ENCODE results near the gene MRPS24. TPM values are rescaled to one million over a fixed set of nuclear protein-coding genes. Genes with fewer than 3 reads are reported as not detected.

MRPS24 gene
- polyA plus RNA-seq, 3 donors = 63.4 to 92.1 (median 69.7) TPM

GRCh38 chr7:43877968-43878864 is 8.9 kb upstream of the MRPS24 start:
- no peak for DNase-seq (ENCODE audit: low read depth in 3 of 3, low spot score in 2 of 3)

- DNase-seq (ENCODE audit: low read depth in 3 of 3, low spot score in 2 of 3) = no peak
These were observed 7.8 kb upstream of the MRPS24 start for GRCh38 chr7:43876976-43877745.

DNA sequence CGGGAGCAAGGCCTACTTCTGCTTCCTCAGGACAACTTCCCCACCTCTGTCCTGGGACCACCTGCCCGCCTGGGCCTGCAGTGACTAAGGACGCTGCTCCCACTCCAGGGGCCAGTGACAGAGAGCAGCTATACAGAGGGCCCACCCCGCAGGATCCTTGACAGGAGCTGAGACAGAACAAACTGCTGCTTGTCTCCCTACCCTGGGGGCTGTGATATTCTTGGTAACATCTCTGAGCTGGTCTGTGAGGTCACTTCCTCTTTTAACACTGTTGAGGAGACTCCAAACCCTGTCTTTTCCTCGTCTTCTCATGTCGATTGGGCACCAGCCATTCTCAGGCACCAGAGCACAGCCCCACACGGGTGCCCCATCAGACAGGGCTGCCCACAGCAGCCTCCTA is 6.9 kb upstream of the MRPS24 start:
- DNase-seq (ENCODE audit: low read depth in 3 of 3, low spot score in 2 of 3) = no peak

DNA sequence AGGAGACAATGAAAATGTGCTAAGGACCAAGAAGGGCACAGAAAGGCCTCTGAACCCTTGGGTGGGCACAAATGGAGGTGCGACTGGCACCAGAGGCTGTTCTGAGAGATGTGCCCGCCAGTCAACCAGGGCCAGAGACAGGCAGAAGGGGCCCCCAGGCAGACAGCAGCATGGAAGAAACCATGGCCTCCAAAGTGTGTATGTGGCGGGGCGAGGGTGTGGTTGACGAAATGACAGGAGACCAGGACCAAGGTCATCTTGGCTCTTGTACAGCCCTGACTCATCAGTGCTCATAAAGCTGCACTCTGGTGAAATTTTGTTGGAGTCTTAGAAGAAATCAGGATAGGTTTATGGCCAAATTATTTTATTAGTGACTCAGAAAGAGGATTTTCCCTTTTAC is 4.0 kb upstream of the MRPS24 start:
- DNase-seq (ENCODE audit: low read depth in 3 of 3, low spot score in 2 of 3) = no peak

DNA sequence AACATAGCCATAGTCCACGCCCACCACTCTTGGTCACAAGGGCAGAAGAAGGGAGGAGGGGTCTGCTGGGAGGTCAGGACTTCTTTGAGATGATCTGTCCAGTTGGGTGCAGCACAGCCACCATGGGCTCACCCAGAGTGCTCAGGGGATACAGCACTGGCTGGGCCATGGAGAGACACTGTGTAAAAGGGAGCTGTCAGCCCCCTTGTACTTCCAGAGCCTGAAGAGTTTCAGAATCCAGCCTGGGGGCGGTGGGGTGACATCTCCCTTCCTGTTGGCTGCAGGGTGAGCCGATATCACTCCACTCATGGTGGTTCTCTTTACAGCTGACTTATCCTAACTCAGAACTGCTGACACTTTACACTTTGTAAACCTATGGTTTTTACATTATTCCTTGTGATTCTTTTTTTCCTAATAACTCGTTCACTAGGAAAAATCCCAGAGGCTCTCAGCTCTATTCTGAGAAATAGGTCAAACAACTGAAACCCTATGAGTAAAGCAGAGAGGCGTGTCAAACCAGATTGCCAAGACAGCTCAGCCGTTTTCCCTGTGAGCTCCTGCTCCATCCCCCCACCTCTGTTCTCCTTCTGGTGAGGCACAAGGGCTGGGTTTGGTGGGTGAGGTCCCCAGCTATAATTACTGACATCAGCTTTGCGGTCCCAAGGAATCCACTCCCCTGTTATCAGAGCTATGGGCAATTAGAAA is 3.2 kb upstream of the MRPS24 start:
- DNase-seq (ENCODE audit: low read depth in 3 of 3, low spot score in 2 of 3) = no peak

GRCh38 chr7:43871064-43871463 is 1.7 kb upstream of the MRPS24 start:
- no peak for DNase-seq (ENCODE audit: low read depth in 3 of 3, low spot score in 2 of 3)

DNA sequence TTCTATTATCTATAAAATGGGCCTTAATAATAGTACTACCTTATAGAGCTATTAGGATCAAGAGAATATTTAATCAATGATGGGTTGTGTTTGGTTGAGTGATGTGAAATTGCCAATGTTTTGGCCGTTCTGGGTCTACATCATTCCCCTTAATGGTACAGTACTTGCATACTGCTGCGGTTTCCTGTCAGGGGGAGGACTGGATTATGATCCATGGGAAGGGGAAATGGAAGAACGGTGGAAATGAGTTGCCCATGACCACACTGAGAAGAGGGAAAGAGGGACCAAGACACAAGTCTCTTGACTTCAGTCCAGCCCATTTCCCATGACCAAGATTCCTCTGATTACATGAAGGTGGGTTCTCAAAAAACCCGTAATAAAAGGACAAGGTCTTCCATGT is 999 bp upstream of the MRPS24 start:
- no peak for DNase-seq (ENCODE audit: low read depth in 3 of 3, low spot score in 2 of 3)

GRCh38 chr7:43869867-43870240 is 537 bp upstream of the MRPS24 start:
- DNase-seq (ENCODE audit: low read depth in 3 of 3, low spot score in 2 of 3) = no peak

GRCh38 chr7:43868681-43869005 is 674 bp downstream of the MRPS24 start:
- DNase-seq (ENCODE audit: low read depth in 3 of 3, low spot score in 2 of 3) = no peak

DNA sequence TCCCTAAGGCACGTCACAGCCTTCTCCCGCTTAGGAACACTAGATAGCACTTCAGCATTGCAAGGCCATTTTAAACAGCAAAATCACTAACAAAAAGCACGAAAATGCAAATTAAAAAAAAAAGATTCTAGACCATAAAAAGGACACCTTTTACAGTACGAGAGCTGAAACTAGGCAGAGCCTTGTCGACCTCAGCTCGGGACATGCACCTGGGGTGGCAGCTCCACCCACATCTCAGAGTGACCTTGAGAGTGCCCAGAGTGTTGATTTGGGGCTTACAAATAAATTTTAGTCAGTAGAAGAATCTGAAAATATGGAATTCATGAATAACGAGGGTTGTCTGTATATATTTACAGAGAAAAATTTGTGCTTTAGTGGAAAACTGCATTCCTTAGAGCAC is 1.1 kb downstream of the MRPS24 start:
- no peak for DNase-seq (ENCODE audit: low read depth in 3 of 3, low spot score in 2 of 3)

DNA sequence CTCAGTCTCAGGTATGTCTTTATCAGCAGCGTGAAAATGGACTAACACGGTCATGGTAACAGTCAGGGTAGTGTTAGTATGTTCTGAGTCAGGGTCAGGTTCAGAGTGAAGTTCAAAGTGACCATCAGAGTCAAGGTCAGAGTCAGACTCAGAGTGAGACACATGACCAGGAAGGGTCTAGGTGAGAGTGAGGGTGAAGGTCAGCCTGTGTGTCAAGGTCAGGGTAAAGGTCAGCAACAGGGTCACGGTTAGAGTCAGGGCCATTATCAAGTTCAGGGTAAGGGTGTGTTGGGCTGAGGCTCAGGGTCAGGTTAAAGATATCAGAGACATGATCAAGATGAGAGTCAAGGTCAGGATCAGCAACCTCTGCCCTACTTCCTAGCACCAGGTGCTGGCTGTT is 4.0 kb downstream of the MRPS24 start:
- DNase-seq (ENCODE audit: low read depth in 3 of 3, low spot score in 2 of 3) = no peak

DNA sequence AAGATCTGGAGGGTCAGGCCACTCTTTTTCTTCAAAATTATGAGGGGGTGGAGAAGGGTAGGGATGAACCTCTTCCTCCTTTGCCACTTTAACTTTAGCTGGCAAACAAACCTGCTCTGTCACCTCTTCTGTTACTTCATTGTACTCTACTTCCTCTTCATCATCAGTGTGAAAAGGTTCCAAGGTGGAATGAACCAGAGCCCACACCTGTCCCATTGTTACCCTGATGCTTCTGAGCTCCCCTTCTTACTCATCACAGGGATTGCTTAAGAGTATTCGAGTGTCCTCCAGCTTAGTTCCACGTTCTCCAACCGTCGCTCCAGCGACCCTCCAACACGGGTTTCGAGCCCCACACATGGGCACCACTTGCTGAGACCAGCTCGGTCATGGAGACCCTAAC is 5.2 kb downstream of the MRPS24 start:
- no peak for DNase-seq (ENCODE audit: low read depth in 3 of 3, low spot score in 2 of 3)

- DNase-seq (ENCODE audit: low read depth in 3 of 3, low spot score in 2 of 3) = no peak
These were observed 12.3 kb downstream of the MRPS24 start for GRCh38 chr7:43856996-43857395.

DNA sequence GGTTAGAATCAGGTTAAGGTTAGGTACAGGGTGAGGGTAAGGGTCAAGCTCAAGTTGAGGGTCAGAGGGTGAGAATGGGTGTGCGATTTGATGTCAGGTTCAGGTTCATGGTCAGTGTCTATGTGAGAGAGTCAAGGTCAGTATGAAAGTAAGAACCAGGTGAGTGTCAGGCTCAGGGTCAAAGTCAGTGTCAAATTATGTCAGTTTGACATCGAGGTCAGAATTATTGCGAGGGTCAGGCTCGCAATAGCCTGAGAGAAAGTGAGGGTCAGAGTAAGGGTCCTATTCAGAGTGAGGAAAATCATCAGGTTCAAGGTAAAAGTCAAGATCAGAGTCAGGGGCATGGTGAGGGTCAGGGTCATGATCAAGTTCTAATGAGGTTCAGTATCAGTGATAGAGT is 13.0 kb downstream of the MRPS24 start:
- DNase-seq (ENCODE audit: low read depth in 3 of 3, low spot score in 2 of 3) = no peak

- no peak for DNase-seq (ENCODE audit: low read depth in 3 of 3, low spot score in 2 of 3)
These were observed 14.1 kb downstream of the MRPS24 start for GRCh38 chr7:43855176-43855575.

DNA sequence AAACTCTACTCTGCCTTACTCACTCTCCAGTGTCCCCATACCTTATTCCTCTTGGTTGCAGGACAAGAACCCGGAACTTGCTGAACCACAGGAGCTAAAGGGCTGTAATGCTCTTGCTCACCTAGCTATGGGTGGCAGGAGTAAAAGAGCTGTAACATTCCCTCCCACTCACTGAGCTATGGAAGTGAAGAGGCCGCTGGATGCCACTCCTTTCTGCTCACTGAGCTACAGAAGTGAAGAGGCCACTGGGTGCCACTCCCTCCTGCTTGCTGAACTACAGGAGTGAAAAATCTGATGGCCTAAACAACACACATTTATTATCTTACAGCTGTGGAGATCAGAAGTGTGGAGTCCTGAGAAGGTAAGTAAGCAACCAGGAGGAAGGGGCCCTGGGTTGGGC is 17.5 kb downstream of the MRPS24 start:
- DNase-seq (ENCODE audit: low read depth in 3 of 3, low spot score in 2 of 3) = no peak

DNA sequence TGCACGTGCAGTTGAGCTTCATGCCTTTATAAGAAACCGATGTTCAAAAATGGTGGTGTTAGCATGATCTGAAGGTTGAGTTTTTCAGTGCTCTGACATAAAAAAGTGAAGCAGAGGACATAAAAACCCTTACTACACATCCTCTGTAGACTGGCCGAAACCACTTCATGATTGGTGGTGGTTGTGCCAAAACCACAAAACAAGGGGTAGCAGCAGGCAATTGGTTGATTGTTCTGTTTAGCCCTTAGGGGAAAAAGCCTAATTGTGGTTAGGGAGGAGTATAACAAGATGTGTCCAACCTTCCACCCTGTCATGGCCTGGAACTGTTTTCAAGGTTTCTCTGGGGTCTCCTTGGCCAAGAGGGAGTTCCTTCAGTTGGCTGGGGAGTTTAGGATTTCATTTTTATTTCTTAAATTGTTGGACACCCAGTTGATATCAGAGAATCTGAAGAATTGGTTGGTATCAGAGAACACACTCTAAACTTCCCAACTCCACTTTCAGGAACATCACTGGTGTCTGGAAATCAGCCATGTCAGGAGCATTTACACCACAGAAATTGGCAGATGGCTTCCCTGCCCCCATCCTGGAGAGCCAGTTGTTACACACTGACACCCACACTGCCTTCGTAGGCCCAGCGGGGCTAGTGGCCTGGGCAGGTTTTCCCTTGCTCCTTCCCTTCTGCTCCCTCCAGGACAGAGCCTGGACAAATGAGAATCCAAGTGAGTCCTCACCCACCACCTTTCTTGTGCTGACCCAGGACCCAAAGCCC is 18.8 kb downstream of the MRPS24 start:
- DNase-seq (ENCODE audit: low read depth in 3 of 3, low spot score in 2 of 3) = no peak

- DNase-seq (ENCODE audit: low read depth in 3 of 3, low spot score in 2 of 3) = no peak
These were observed 20.3 kb downstream of the MRPS24 start for GRCh38 chr7:43849047-43849446.

DNA sequence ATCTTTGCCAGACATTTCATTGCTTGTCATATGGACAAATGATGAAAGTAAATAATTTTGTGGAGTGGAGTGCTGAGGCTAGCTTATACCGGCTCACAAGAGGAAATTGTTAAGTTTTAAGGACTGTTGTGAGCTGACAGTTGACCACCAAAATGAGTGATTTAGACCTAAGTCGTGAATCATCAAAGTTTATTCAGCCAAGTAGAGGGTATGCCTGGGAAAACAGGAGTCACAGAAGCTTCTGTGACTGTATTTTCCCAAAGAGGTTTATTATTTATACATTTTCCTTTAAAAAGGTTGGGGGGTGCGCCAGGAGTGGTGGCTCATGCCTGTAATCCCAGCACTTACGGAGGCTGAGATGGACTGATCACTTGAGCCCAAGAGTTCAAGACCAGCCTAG is 21.8 kb downstream of the MRPS24 start:
- DNase-seq (ENCODE audit: low read depth in 3 of 3, low spot score in 2 of 3) = no peak

DNA sequence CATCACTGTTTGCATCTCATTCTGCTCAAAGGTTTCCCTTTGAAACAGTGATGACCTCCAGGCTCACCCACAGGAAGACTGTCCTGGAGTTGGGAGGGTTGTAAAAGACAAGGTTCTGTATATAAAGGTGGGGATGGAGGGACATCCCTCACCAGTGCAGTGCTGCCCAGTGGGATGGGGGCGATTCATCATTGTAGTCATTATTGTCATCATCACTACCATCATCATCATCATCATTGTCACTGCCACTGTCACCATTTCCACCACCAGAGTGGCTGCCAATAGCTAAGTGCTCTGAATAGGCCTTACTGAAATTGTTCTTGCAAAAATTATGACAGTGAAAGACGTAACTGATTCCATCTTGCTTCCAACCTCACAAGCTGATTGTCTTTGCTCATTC is 24.7 kb downstream of the MRPS24 start:
- no peak for DNase-seq (ENCODE audit: low read depth in 3 of 3, low spot score in 2 of 3)

DNA sequence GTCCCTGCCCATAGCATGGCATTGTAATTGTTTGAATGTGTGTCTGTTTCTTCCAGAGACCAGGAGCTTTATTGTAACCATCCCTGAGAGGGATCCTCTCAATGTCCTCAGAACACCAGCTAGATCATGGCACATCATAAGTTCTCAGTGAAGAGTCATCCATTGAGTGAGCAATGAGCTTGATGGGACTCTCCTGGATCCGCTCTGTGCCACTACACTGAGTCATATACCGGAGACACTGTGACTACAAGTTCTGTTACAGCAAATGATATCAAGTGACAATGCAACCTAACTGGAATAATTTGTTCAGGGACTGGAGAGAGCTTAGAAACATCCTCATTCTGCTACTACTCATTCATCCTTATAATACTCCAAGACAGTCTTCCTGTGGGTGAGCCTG is 25.1 kb downstream of the MRPS24 start:
- DNase-seq (ENCODE audit: low read depth in 3 of 3, low spot score in 2 of 3) = no peak

Measured in right renal cortex interstitium (tissue), 3 donors.